ENCODE measurements around the gene RRBP1. TPM values are rescaled to one million over a fixed set of nuclear protein-coding genes. Genes with fewer than 3 reads are reported as not detected.

The RRBP1 gene
- total and polyA plus RNA-seq, 2 of the 4 experiments (the other 2 are of a cell fraction): 90.2 to 136 TPM

GRCh38 chr20:17679941-17680835, 1.9 kb downstream of the RRBP1 start:
- H3K14ac ChIP-seq (replicated peaks; ENCODE audit: low read depth, low read length): peak overlapping the region; percentile 94
- no peak overlapping the region for H4K5ac ChIP-seq (ENCODE audit: low read depth, low read length)
- peak overlapping the region; percentile 72 for H2BK5ac ChIP-seq (ENCODE audit: low read depth, low read length, poor library complexity, severe bottlenecking)
- peak overlapping the region; percentile 12; the same call in 1 of the 2 replicates for H3K18ac ChIP-seq (ENCODE audit: low read depth, low read length)
- dilution Hi-C loops (cut with HindIII; ENCODE audit: low sequenced_read_pairs, unreplicated experiment) (no loop called here), intact Hi-C loops (cut with micrococcal nuclease) (loop anchor here (5.0 kb wide), 1 partner anchor 72 kb away; no protein-coding TSS in a partner anchor), in situ Hi-C loops (cut with MboI; ENCODE audit: low sequenced_read_pairs) (loop anchor here (5.0 kb wide), 1 partner anchor 217 kb away; no protein-coding TSS in a partner anchor)
- no peaks in the 10 kb centered on the region for H3K9me3 ChIP-seq (ENCODE audit: control insufficient read depth, insufficient read depth, low read length)
- peak; percentile 71 for DNase-seq
- peak overlapping the region in 1 of 2 experiments; percentile 75; a peak in 1 of 4 replicates for H4K8ac ChIP-seq (ENCODE audit: low read depth in 2 of 2, low read length in 2 of 2)
- peaks cover 31% of the 10 kb centered on the region for H3K9me1 ChIP-seq (ENCODE audit: insufficient read depth, low read length)
- H2BK15ac ChIP-seq (ENCODE audit: low read depth, low read length): no peak overlapping the region; the same call in 2 of the 3 replicates
- peaks cover 3% of the 10 kb centered on the region for H3K27me3 ChIP-seq (ENCODE audit: control insufficient read depth, insufficient read depth, low read length)
- ChIA-PET CTCF (interaction anchor here (1.0 kb wide), 1 partner anchor 218 kb away, joined by 3 read pairs; no protein-coding TSS in a partner anchor), POLR2A (ENCODE audit: unreplicated experiment) (interaction anchor here (0.6 kb wide), 1 partner anchor 224 kb away, joined by 3 read pairs; no protein-coding TSS in a partner anchor)
- peak overlapping the region; percentile 81 for H3K4me2 ChIP-seq (ENCODE audit: low read depth, low read length)
- peak overlapping the region; percentile 80 for H3K27ac ChIP-seq (ENCODE audit: insufficient read depth, low read length)
- peak overlapping the region; percentile 87 for H3K9ac ChIP-seq (ENCODE audit: low read depth, low read length)
- no peak for TF ChIP-seq BHLHE40 (IDR thresholded peaks at IDR 0.05; ENCODE audit: low read depth, low read length)
- peak; percentile 48; the same call in 1 of the 2 replicates for TF ChIP-seq CEBPB (IDR thresholded peaks at IDR 0.05; ENCODE audit: low read depth, low read length)
- TF ChIP-seq USF2 (IDR thresholded peaks at IDR 0.05; ENCODE audit: low read depth, low read length): no peak
- no peak for TF ChIP-seq FOS (IDR thresholded peaks at IDR 0.05; ENCODE audit: low read depth, low read length)
- no peak for TF ChIP-seq MAZ (IDR thresholded peaks at IDR 0.05; ENCODE audit: borderline replicate concordance, low read depth, low read length)
- peak; percentile 19 for TF ChIP-seq POLR2A (IDR thresholded peaks at IDR 0.05; ENCODE audit: low read depth, low read length)
- TF ChIP-seq ELK1 (IDR thresholded peaks at IDR 0.05; ENCODE audit: borderline replicate concordance, low read depth, low read length): no peak
- TF ChIP-seq MXI1 (IDR thresholded peaks at IDR 0.05; ENCODE audit: borderline replicate concordance, low read depth, low read length): 0 out of 2 replicates have a peak, but pooled peaks have one; percentile 10
- no peak for TF ChIP-seq SMC3 (IDR thresholded peaks at IDR 0.05; ENCODE audit: low read depth, low read length)
- peak overlapping the region; percentile 79 for H3K4ac ChIP-seq (ENCODE audit: low read depth, low read length)
- H2BK20ac ChIP-seq (ENCODE audit: low read depth, low read length): no peak overlapping the region
- ATAC-seq (ENCODE audit: low read depth): peak; percentile 1; the same call in 1 of the 2 replicates
- H3K56ac ChIP-seq (ENCODE audit: extremely low read depth, insufficient read depth, low read length): peak overlapping the region; percentile 61
- BruUV-seq (replicated peaks): no TSS peak
- peaks cover 4 to 43% of the 10 kb centered on the region in 2 experiments; a peak in 2 of 4 replicates for H3K79me1 ChIP-seq (ENCODE audit: low read depth in 1 of 2, low read length in 2 of 2)
- H3K23ac ChIP-seq (ENCODE audit: low read depth, low read length): peak overlapping the region; percentile 90
- 7% methylated on average over 13 of the region's 27 CpGs; no CpG with 5 or more reads in 1 of the 2 experiments for WGBS, 2 experiments (ENCODE audit: extremely low coverage in 2 of 2, insufficient read length in 1 of 2)
- peak overlapping the region; percentile 96 for H3K4me3 ChIP-seq (ENCODE audit: insufficient read depth, low read depth, low read length)
- peak overlapping the region; percentile 50 for H4K91ac ChIP-seq (ENCODE audit: insufficient read depth, low read depth, low read length)
- H2AFZ ChIP-seq (replicated peaks; ENCODE audit: low read length, poor library complexity): peak overlapping the region; percentile 29
- peaks cover 58% of the 10 kb centered on the region for H4K20me1 ChIP-seq (ENCODE audit: insufficient read depth, low read length)
- peaks cover 31% of the 10 kb centered on the region for H3K36me3 ChIP-seq (ENCODE audit: control insufficient read depth, insufficient read depth, low read length)
- peak overlapping the region; percentile 45 for H2AK5ac ChIP-seq (ENCODE audit: low read depth, low read length)
- H2AK9ac ChIP-seq (replicated peaks; ENCODE audit: low read depth, low read length, poor library complexity): peak overlapping the region; percentile 96
- H3K4me1 ChIP-seq (ENCODE audit: control insufficient read depth, insufficient read depth, low read length): peaks cover 29% of the 10 kb centered on the region
- peak overlapping the region; percentile 57 for H2BK120ac ChIP-seq (ENCODE audit: low read depth, low read length)
